Activated naive CD8-positive, alpha-beta T cell (primary cell): ENCODE results near the gene WDR81.
"Not testable (repeated sequence)": the region's sequence is repeated elsewhere in the genome, so short reads cannot be mapped to it uniquely, and the experiment has no call there.

ENCODE experiments used
- H3K27ac Mint-ChIP-seq: one replicate; pipeline ENCODE4 v1.8.0; 2021; ENCODE audit warnings: mixed read lengths
- H3K27me3 Mint-ChIP-seq: one replicate; pipeline ENCODE4 v1.8.0; 2021; ENCODE audit warnings: mixed read lengths
- H3K36me3 Mint-ChIP-seq: one replicate; pipeline ENCODE4 v1.8.0; 2021; ENCODE audit warnings: mixed read lengths
- H3K4me1 Mint-ChIP-seq: one replicate; pipeline ENCODE4 v1.8.0; 2021; ENCODE audit warnings: low read depth, mixed read lengths
- H3K4me3 Mint-ChIP-seq: one replicate; pipeline ENCODE4 v1.8.0; 2021; ENCODE audit warnings: mild to moderate bottlenecking, mixed read lengths
- H3K9me3 Mint-ChIP-seq: one replicate; pipeline ENCODE4 v1.8.0; 2021; ENCODE audit warnings: low read depth, mixed read lengths

Gene WDR81

DNA sequence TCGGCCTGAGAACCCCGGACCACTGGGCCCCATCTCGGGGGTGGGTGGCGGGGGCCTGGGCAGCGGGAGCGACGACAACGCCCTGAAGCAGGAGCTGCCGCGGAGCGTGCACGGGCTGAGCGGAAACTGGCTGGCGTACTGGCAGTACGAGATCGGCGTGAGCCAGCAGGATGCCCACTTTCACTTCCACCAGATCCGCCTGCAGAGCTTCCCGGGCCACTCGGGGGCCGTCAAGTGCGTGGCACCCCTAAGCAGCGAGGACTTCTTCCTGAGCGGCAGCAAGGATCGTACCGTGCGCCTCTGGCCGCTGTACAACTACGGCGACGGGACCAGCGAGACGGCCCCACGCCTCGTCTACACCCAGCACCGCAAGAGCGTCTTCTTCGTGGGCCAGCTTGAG, 9.3 kb downstream of the WDR81 start:
- no peaks in the 10 kb centered on the region for H3K9me3 Mint-ChIP-seq
- H3K27me3 Mint-ChIP-seq: no peaks in the 10 kb centered on the region
- H3K4me3 Mint-ChIP-seq: no peak overlapping the region
- H3K4me1 Mint-ChIP-seq: peaks cover 15% of the 10 kb centered on the region
- no peak overlapping the region for H3K27ac Mint-ChIP-seq
- H3K36me3 Mint-ChIP-seq: no peaks in the 10 kb centered on the region

DNA sequence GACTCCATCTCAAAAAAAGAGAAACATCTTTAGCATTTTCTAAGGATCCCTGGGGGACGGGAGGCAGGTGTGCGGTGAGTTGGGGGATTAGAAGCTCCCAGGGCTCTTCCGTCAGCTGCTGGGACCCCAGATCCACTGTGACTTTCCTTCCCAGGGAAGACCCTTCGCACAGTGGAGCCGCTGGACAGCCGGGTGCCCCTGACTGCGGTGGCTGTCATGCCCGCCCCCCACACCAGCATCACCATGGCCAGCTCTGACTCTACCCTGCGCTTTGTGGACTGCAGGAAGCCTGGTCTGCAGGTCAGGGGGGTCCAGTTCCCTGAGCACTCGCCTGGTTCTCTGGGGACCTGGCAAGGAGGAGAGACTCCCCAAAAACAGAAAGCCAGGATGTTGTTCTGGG, 10.9 kb downstream of the WDR81 start:
- peaks cover 6% of the 10 kb centered on the region for H3K4me1 Mint-ChIP-seq
- no peaks in the 10 kb centered on the region for H3K36me3 Mint-ChIP-seq
- H3K9me3 Mint-ChIP-seq: no peaks in the 10 kb centered on the region
- H3K27ac Mint-ChIP-seq: no peak overlapping the region
- H3K4me3 Mint-ChIP-seq: no peak overlapping the region
- no peaks in the 10 kb centered on the region for H3K27me3 Mint-ChIP-seq

DNA sequence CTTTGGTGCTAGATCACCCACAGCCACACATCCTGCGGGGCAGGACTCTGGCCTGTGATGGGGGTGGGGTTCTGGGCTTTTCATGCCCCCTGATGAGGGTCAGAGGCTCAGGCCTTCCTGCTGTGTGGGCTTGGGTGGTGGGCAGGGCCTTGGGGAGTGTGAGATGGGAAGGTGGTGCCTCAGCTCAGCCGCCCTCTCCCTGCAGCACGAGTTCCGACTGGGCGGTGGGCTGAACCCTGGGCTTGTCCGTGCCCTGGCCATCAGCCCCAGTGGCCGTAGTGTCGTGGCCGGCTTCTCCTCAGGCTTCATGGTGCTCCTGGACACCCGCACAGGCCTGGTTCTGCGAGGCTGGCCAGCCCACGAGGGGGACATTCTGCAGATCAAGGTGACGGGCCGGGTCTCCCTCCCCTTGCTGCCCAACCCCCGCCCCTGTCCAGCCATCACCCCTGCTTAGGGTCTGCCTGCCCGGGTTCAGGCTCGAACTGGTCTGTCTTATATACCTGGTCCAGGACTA, 11.4 kb downstream of the WDR81 start:
- Mint-ChIP-seq H3K27me3 (no peaks in the 10 kb centered on the region), H3K4me1 (peaks cover 6% of the 10 kb centered on the region), H3K27ac (no peak overlapping the region), H3K9me3 (no peaks in the 10 kb centered on the region), H3K4me3 (no peak overlapping the region), H3K36me3 (no peaks in the 10 kb centered on the region)

DNA sequence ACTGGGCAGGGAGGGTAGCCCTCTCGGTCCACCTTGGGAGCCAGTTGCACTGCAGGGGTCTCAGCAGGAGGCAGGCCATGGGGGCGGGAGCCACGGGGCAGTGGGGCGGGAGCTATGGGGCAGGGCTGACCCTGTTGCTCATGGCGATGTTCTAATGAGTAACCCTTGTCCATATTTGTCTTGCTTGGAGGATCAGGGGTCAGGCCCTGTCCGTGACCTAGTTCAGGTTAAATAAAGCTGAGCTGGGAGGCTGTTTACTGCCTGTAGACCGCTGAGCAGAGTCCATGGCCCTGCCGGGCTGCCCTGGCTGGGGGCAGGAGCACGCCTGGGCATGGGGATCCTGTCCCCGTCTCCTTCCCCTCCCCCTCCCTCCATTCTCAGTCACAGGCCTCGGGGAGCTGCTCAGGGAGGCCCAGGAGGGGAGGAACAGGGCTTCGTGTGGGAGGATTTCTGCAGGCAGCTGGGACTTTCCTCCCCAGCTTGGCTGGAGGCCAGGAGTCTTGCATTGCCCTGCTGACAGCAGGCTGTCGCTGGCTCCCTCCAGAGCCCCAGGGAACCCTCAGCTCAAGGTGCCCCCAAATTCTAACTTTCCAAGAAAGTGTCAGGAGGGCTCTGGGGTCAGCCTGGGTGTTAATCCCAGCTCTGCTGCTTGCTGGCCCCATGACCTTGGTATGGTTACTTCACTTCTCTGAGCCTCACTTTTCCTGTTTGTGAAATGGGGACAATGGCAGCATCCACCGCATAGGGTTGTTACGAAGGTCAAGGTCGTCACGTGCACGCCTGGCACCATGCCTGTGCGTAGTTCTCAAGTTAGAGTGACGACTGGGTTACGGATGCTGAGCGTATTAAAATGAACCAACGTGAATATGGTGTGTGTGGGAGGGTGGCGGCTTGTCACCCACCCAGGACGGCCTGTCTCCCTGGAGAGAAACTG, 12.1 kb downstream of the WDR81 start:
- H3K27ac Mint-ChIP-seq: no peak overlapping the region
- peaks cover 6% of the 10 kb centered on the region for H3K4me1 Mint-ChIP-seq
- H3K36me3 Mint-ChIP-seq: no peaks in the 10 kb centered on the region
- no peak overlapping the region for H3K4me3 Mint-ChIP-seq
- no peaks in the 10 kb centered on the region for H3K9me3 Mint-ChIP-seq
- H3K27me3 Mint-ChIP-seq: no peaks in the 10 kb centered on the region

DNA sequence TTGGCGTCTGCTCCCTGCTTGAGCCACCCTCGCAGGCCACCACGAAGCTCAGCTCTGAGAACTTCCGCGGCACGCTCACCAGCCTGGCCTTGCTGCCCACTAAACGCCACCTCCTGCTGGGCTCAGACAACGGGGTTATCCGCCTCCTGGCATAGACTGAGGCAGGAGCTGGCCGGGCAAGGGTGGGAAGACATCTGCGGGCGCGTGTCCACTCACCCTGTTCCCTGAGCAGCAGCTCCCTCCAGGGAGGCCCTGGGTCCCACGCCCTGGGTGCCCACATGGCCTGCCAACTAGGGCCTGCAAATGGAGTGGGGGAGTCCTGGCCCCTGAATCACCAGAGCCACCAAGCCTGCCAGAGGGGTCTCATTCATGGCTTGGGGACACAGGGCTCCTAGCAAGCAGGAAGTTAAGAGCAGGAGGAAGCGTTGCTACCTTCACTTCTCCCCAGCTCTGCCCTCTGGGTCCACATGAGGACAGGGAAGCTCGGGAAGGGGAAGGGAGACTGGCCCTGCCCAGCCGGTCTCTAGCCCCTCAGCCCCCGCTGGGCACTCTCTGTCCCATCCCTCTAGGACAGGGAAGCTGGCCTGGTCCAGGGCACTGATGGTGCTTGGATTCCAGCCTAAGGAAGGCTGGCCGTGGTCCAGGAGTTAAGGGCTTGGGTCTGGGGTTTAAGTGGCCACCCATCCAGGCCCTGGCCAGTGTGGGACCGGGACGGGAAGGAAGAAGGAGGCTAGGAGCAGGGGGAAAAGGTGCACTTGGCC, 13.2 kb downstream of the WDR81 start:
- Mint-ChIP-seq H3K27ac (no peak overlapping the region), H3K4me1 (peaks cover 6% of the 10 kb centered on the region), H3K4me3 (no peak overlapping the region), H3K36me3 (no peaks in the 10 kb centered on the region), H3K9me3 (no peaks in the 10 kb centered on the region), H3K27me3 (no peaks in the 10 kb centered on the region)

DNA sequence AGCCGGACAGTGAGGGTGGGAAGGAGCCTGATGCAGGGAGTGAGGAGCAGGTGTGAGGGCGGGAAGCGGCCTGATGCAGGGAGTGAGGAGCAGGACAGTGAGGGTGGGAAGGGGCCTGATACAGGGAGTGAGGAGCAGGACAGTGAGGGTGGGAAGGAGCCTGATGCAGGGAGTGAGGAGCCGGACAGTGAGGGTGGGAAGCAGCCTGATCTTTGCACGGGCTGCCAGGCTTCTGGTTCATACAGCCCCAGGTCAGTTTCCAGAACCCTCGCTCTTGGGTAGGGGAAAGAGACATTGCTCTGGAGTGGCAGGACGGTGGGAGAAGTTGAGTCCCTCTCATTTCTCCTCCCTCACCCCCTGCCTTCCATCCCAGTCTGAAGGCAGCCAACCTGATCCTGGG, 17.4 kb downstream of the WDR81 start:
- not testable (repeated sequence) for H3K9me3 Mint-ChIP-seq, H3K36me3 Mint-ChIP-seq, H3K27ac Mint-ChIP-seq

DNA sequence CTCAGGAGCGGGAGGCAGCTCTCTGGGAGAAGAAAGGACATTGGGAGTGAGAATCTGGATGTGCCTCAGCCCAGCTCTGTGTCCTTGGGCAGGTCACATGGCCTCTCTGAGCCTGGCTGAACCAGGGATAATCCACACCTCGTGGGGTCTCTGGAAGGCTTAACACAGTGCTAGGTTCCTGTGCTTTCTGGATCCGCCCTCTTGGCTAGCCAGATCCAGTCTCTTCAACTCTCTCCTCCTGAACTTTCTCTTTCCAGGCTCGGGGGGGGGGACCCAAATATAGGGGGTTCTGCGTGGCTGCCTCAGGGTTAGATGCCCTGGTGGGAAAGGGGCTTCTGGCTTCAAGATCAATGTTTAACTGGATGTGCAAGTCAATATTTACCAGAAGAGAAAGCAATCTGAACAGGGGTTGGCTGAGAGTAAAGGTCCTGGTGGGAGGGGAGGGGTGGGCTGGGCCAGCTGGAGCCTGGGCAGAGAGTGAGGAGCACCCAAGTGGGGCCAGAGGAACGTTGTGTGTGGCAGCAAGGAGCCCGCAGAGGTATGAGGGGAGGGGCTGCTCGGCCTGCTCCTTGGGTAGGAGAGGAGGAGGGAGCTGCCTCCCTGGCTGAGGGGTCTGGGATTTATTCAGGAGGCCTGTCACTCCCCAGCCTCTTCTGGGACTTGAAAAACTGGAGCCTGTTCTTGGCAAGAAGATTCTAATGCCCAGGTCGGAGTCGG, 18.0 kb downstream of the WDR81 start, which contains the start of gene SERPINF2:
SERPINF2 (plus strand) TSS at position 501 of the 717 bp plus-strand sequence. CDS start 2,125 bp downstream, outside the sequence.
- H3K27me3 Mint-ChIP-seq: no peaks in the 10 kb centered on the region
- H3K27ac Mint-ChIP-seq: no peak within 1 kb of the TSS
- no peaks in the 10 kb centered on the region for H3K36me3 Mint-ChIP-seq
- H3K9me3 Mint-ChIP-seq: no peaks in the 10 kb centered on the region
- H3K4me1 Mint-ChIP-seq: no peaks in the 10 kb centered on the region
- no peak within 1 kb of the TSS for H3K4me3 Mint-ChIP-seq

More for the DNA sequence above, 17.4 kb downstream of the WDR81 start:
- H3K4me1 Mint-ChIP-seq, H3K4me3 Mint-ChIP-seq, H3K27me3 Mint-ChIP-seq: not testable (repeated sequence)

DNA sequence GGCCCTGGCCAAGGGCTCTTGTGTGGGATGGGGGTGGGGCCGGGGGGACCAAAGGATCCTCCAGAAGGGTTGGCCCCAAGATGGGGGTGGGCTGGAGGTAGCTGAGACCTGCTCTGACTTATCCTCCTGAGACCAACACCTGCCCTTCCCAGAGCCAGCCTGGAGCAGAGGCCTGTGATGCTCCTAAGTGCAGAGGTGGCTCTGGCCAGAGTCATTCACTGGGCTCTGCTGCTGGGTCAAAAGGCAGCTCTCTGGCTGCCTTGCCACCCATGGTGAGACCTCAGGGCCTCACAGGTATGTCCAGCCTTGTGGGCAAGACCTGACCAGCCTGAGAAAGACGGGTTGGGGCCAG, 18.6 kb downstream of the WDR81 start:
- Mint-ChIP-seq H3K36me3 (no peaks in the 10 kb centered on the region), H3K27me3 (no peaks in the 10 kb centered on the region), H3K27ac (no peak overlapping the region), H3K9me3 (no peaks in the 10 kb centered on the region), H3K4me1 (no peaks in the 10 kb centered on the region), H3K4me3 (no peak overlapping the region)

DNA sequence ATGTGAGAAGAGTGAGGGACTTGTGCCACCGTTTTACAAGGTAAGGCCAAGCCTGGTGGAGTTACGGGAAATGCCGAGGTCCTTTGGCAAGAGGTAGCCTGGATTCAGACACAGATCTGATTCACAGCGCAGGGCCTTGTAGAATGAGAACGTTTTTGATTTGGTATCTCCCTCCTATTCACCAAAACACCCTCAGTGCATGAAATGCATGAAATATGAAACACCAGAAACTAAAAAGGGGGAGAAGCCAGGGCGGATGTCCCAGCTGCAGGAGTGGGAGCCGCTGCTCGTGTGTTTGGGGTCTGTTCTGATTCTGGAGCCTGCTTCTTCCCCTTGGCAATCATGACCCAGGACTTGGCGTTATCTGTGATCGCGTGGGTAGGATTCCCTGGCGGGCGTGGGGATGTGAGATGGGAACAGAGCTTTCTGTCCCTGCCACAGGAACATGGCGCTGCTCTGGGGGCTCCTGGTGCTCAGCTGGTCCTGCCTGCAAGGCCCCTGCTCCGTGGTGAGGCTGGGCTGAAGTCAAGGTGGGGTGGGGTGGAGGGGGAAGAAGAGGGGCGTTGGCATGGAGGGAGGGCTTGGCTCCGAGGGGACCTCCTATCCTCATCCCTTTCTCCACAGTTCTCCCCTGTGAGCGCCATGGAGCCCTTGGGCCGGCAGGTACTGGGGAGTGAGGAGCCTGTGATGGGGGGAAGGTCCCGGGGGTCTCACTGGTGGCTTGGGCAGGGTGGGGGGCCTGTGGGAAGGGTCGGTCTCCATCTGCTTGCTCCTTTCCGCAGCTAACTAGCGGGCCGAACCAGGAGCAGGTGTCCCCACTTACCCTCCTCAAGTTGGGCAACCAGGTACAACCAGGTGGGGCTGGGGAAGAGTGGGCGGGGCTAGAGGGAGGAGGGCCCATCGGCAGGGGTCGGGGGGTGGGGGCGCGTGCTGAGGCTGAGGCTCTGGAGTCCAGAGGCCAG, 20.3 kb downstream of the WDR81 start:
- Mint-ChIP-seq H3K4me3 (no peak overlapping the region), H3K4me1 (no peaks in the 10 kb centered on the region), H3K27me3 (no peaks in the 10 kb centered on the region), H3K27ac (no peak overlapping the region), H3K36me3 (no peaks in the 10 kb centered on the region), H3K9me3 (no peaks in the 10 kb centered on the region)

DNA sequence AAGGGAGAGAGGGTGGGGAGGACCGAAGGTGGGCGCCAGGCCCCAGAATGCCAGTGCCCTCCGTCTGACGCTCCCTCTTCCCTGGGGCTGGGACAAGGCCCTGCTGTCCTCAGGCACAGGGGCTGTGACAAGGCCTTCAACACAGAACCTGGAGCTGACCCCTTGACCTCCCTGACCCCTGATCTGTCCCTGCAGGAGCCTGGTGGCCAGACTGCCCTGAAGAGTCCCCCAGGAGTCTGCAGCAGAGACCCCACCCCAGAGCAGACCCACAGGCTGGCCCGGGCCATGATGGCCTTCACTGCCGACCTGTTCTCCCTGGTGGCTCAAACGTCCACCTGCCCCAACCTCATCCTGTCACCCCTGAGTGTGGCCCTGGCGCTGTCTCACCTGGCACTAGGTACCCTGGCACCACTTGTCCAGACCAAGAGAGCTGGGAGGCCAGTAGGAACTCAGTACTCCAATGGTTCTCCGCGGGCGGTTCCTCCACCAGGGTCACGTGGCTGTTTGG, 21.1 kb downstream of the WDR81 start:
- Mint-ChIP-seq H3K36me3 (no peaks in the 10 kb centered on the region), H3K27me3 (no peaks in the 10 kb centered on the region), H3K27ac (no peak overlapping the region), H3K9me3 (no peaks in the 10 kb centered on the region), H3K4me3 (no peak overlapping the region), H3K4me1 (no peaks in the 10 kb centered on the region)

DNA sequence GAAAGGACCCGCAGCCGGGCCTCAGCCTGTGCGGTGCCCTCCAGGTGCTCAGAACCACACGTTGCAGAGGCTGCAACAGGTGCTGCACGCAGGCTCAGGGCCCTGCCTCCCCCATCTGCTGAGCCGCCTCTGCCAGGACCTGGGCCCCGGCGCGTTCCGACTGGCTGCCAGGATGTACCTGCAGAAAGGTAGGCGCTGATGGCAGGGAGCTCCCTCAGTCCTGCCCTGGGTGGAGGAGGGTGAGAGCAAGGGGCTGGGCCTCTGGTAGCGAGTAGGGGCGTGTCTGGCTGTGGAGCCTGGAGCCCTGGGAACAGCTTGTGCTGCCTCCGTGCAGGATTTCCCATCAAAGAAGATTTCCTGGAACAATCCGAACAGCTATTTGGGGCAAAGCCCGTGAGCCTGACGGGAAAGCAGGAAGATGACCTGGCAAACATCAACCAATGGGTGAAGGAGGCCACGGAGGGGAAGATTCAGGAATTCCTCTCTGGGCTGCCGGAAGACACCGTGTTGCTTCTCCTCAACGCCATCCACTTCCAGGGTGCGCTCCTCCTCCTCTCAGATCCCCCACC, 22.6 kb downstream of the WDR81 start:
- H3K27ac Mint-ChIP-seq: no peak overlapping the region
- H3K9me3 Mint-ChIP-seq: no peaks in the 10 kb centered on the region
- no peaks in the 10 kb centered on the region for H3K4me1 Mint-ChIP-seq
- no peaks in the 10 kb centered on the region for H3K27me3 Mint-ChIP-seq
- no peak overlapping the region for H3K4me3 Mint-ChIP-seq
- no peaks in the 10 kb centered on the region for H3K36me3 Mint-ChIP-seq

DNA sequence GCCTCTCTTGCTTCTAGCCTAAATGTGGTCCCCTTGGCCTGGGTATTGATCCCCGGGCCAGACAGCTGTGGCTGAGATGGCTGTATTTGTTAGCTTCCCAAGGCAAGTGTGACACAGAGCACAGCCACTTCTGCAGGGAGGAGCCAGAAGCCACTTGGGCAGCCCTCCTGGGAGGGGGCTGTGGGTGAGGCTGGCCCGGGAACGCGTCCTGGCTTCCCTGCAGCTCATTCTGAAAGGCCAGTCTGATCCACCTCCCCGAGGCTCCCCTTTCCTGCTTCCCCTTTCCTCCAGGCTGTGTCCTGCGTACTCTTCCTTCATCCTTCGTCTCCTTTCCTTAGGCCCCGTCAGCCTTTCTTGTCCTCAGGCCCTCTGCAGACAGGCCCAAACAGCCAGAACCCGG, 26.1 kb downstream of the WDR81 start:
- Mint-ChIP-seq H3K27me3 (no peaks in the 10 kb centered on the region), H3K36me3 (no peaks in the 10 kb centered on the region), H3K27ac (no peak overlapping the region), H3K4me3 (no peak overlapping the region), H3K9me3 (no peaks in the 10 kb centered on the region), H3K4me1 (peaks cover 3% of the 10 kb centered on the region)

DNA sequence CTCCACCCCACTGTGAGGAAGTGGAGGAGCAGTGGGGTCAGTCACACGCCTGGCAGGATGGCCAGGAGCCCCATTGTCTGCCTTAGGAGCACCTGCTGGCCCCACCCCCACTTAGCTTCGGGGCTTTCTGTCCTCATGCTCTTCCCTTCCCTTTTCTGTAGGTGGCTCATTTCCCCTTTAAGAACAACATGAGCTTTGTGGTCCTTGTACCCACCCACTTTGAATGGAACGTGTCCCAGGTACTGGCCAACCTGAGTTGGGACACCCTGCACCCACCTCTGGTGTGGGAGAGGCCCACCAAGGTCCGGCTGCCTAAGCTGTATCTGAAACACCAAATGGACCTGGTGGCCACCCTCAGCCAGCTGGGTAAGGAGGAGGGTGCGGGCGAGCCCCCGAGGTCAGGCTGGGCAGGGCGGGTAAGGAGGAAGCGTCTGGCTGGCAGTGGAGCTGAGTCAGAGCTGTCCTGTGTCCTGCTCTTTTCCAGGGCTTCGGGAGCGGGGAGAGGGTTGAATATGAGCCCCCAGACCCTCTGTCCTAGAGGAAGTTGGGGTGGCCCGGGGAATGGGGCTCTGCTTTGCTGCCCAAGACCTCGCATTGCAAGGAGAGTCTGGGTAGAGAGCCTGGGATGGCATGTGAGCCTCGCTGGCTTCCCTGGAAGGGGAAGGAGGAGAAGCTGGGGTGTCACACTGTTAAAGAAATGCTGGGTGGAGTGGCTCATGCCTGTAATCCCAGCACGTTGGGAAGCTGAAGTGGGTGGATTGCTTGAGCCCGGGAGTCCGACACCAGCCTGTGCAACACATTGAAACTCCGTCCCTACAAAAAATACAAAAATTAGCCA, 28.1 kb downstream of the WDR81 start:
- no peak overlapping the region for H3K27ac Mint-ChIP-seq
- H3K36me3 Mint-ChIP-seq: no peaks in the 10 kb centered on the region
- H3K9me3 Mint-ChIP-seq: no peaks in the 10 kb centered on the region
- no peaks in the 10 kb centered on the region for H3K27me3 Mint-ChIP-seq
- H3K4me3 Mint-ChIP-seq: no peak overlapping the region
- peaks cover 3% of the 10 kb centered on the region for H3K4me1 Mint-ChIP-seq
